Osteoblast (primary cell): ENCODE measurements around the gene ZEB2. TPM values are rescaled to one million over a fixed set of nuclear protein-coding genes. Genes with fewer than 3 reads are reported as not detected.

Experiments used
- DNase-seq: peaks from one replicate; pipeline ENCODE4 v3.0.0; 2011; ENCODE audit warnings: low spot score, mixed read lengths; ENCODE audit not compliant: insufficient read length; ENCODE audit errors: missing footprints
- H2AFZ ChIP-seq: 2 replicates; pipeline ENCODE4 v1.6.0; 2011; ENCODE audit warnings: mild to moderate bottlenecking, low read length
- H3K27ac ChIP-seq: 2 replicates; pipeline ENCODE4 v1.5.1; 2011; ENCODE audit warnings: mild to moderate bottlenecking, low read depth, low read length, moderate library complexity
- H3K27me3 ChIP-seq: 2 replicates; pipeline ENCODE4 v1.6.0; 2012; ENCODE audit warnings: mild to moderate bottlenecking, control low read depth, inconsistent platforms, low read length, moderate library complexity; ENCODE audit not compliant: insufficient read depth
- H3K36me3 ChIP-seq: 2 replicates; pipeline ENCODE4 v1.5.1; 2011; ENCODE audit warnings: mild to moderate bottlenecking, low read length, control low read depth, moderate library complexity; ENCODE audit not compliant: insufficient read depth
- H3K4me1 ChIP-seq: 2 replicates; pipeline ENCODE4 v1.5.1; 2011; ENCODE audit warnings: mild to moderate bottlenecking, low read length, control low read depth, moderate library complexity; ENCODE audit not compliant: insufficient read depth
- H3K4me2 ChIP-seq: 2 replicates; pipeline ENCODE4 v1.6.0; 2011; ENCODE audit warnings: mild to moderate bottlenecking, low read length; ENCODE audit not compliant: insufficient read depth
- H3K4me3 ChIP-seq: fragments of 200-600 bp; sonication (generic); 3 replicates; pipeline ENCODE4 v1.5.1; 2012; ENCODE audit warnings: mild to moderate bottlenecking, low read length, inconsistent platforms; ENCODE audit not compliant: insufficient read depth
- H3K79me2 ChIP-seq: 2 replicates; pipeline ENCODE4 v1.6.0; 2012; ENCODE audit warnings: mild to moderate bottlenecking, low read length, control low read depth, inconsistent platforms; ENCODE audit not compliant: insufficient read depth
- H3K9me3 ChIP-seq: 2 replicates; pipeline ENCODE4 v1.5.1; 2011; ENCODE audit warnings: low read depth, low read length, control low read depth
- H4K20me1 ChIP-seq: 2 replicates; pipeline ENCODE4 v1.6.0; 2012; ENCODE audit warnings: mild to moderate bottlenecking, low read length, control low read depth; ENCODE audit not compliant: insufficient read depth
- CTCF ChIP-seq: IDR thresholded peaks from 2 replicates; pipeline ENCODE4 v1.5.1; 2011; ENCODE audit warnings: mild to moderate bottlenecking, low read depth, low read length, moderate library complexity; ENCODE audit errors: extremely low read depth
- total RNA-seq: library from RNA; depleted of rRNA; stranded (reverse); fragments of >200 nt; gene quantifications from 2 replicates; pipeline ENCODE4 v1.2.3, GENCODE V29; 2012

ZEB2 gene
- total RNA-seq, 1 donor = 119 TPM

- Histone ChIP-seq H3K4me3 (no peak overlapping the region), H2AFZ (no peak overlapping the region), H3K36me3 (peaks cover 15% of the 10 kb centered on the region), H3K4me2 (no peak overlapping the region), H3K9me3 (no peaks in the 10 kb centered on the region), H3K27ac (no peak overlapping the region), H3K79me2 (no peaks in the 10 kb centered on the region), H3K27me3 (no peaks in the 10 kb centered on the region), H4K20me1 (no peaks in the 10 kb centered on the region), H3K4me1 (peaks cover 2% of the 10 kb centered on the region)
- DNase-seq = no peak
- no peak for TF ChIP-seq CTCF
Measured at GRCh38 chr2:144383571-144384100, 136.3 kb downstream of the ZEB2 start.

DNA sequence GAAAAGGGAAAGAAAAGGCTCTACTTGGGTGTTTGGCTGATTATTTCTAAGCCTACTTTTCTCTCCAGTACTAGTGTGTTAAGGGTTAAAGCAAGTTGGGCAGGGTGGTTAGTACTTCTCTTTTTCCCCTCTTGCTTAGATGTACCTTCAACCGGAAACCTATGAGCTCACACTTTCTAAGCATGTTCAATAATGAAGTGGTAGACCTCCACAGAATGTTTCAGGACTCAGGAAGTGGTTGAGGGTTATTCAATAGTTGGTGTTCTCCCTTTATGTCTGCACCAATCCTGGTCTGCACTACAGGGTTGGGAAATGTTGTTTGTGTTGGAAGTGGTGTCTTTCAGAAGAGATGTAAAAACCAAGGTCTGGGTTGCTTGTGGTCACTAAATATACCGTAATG lies 137.1 kb downstream of the ZEB2 start:
- Histone ChIP-seq H3K27me3 (no peaks in the 10 kb centered on the region), H3K79me2 (no peaks in the 10 kb centered on the region), H3K4me1 (peaks cover 8% of the 10 kb centered on the region), H2AFZ (no peak overlapping the region), H3K36me3 (peaks cover 15% of the 10 kb centered on the region), H3K9me3 (no peaks in the 10 kb centered on the region), H4K20me1 (no peaks in the 10 kb centered on the region), H3K4me3 (no peak overlapping the region), H3K4me2 (no peak overlapping the region), H3K27ac (no peak overlapping the region)
- no peak for TF ChIP-seq CTCF
- no peak for DNase-seq

DNA sequence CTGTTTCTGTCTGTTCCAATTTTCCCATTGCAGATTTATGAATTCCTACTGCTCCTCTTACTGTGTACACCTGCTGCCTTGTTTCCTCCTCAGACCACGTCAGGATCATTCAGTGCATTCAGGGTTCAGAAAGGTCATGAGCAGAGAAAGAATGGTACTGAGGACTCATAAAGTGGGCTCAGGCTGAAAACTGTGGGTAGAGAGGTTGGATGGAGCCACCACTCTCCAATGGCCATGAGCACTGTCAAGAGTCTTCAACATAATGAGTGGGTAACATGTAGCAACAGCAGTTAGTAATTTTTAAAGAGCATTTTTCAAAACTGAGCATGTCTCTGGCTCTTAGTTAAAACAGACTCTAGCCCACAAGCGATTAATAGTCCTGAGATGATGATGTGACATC lies 138.2 kb downstream of the ZEB2 start:
- Histone ChIP-seq H2AFZ (no peak overlapping the region), H3K4me2 (no peak overlapping the region), H3K36me3 (peaks cover 12% of the 10 kb centered on the region), H4K20me1 (no peaks in the 10 kb centered on the region), H3K4me3 (no peak overlapping the region), H3K27ac (no peak overlapping the region), H3K79me2 (no peaks in the 10 kb centered on the region), H3K27me3 (no peaks in the 10 kb centered on the region), H3K9me3 (no peaks in the 10 kb centered on the region), H3K4me1 (peaks cover 14% of the 10 kb centered on the region)
- DNase-seq = no peak
- no peak for TF ChIP-seq CTCF

GRCh38 chr2:144379851-144380311 lies 140.0 kb downstream of the ZEB2 start:
- H3K27me3 ChIP-seq = no peaks in the 10 kb centered on the region
- no peak for TF ChIP-seq CTCF
- no peak overlapping the region for H3K4me2 ChIP-seq
- no peak overlapping the region for H3K4me3 ChIP-seq
- no peak overlapping the region for H3K27ac ChIP-seq
- peaks cover 2% of the 10 kb centered on the region for H3K36me3 ChIP-seq
- H3K79me2 ChIP-seq = no peaks in the 10 kb centered on the region
- H4K20me1 ChIP-seq = no peaks in the 10 kb centered on the region
- peaks cover 14% of the 10 kb centered on the region for H3K4me1 ChIP-seq
- H2AFZ ChIP-seq = no peak overlapping the region
- no peaks in the 10 kb centered on the region for H3K9me3 ChIP-seq
- no peak for DNase-seq
